GM23338 (cell line): ENCODE data around the gene SCN4A. TPM values are rescaled to one million over a fixed set of nuclear protein-coding genes. Genes with fewer than 3 reads are reported as not detected.

ENCODE experiments used
- ATAC-seq: fragments of 200-7000 bp; cut with Tn5 transposase; 3 replicates; pipeline ENCODE4 v1.9.1; 2020
- DNase-seq: peaks from one replicate; pipeline ENCODE4 v3.0.0-alpha.2; 2015; ENCODE audit warnings: low spot score
- H2AFZ ChIP-seq: fragments of 200-600 bp; sonication (generic); 2 replicates; pipeline ENCODE4 v1.8.0; 2016; ENCODE audit warnings: antibody characterized with exemption, mild to moderate bottlenecking, moderate library complexity
- H3F3A ChIP-seq: fragments of 200-600 bp; sonication (generic); replicated peaks from 2 replicates; pipeline ENCODE4 v1.8.0; 2017; ENCODE audit warnings: antibody characterized with exemption, mixed run types, low read depth
- H3K27ac ChIP-seq: fragments of 200-600 bp; sonication (generic); 2 replicates; pipeline ENCODE4 v1.6.1; 2016; ENCODE audit warnings: low read depth
- H3K27me3 ChIP-seq: fragments of 200-600 bp; sonication (generic); 2 replicates; pipeline ENCODE4 v1.8.0; 2016; ENCODE audit warnings: mild to moderate bottlenecking, mixed run types, moderate library complexity; ENCODE audit not compliant: insufficient read depth
- H3K36me3 ChIP-seq: fragments of 200-600 bp; sonication (generic); 2 replicates; pipeline ENCODE4 v1.8.0; 2016; ENCODE audit warnings: mild to moderate bottlenecking; ENCODE audit not compliant: insufficient read depth
- H3K4me1 ChIP-seq: fragments of 200-600 bp; sonication (generic); 2 replicates; pipeline ENCODE4 v1.8.0; 2016; ENCODE audit warnings: mild to moderate bottlenecking, moderate library complexity; ENCODE audit not compliant: insufficient read depth
- H3K4me2 ChIP-seq: fragments of 200-600 bp; sonication (generic); 2 replicates; pipeline ENCODE4 v1.7.1; 2017; ENCODE audit warnings: mixed run types
- H3K4me3 ChIP-seq: fragments of 200-600 bp; sonication (generic); 2 replicates; pipeline ENCODE4 v1.6.1; 2016; ENCODE audit warnings: mixed run types
- H3K79me2 ChIP-seq: fragments of 200-600 bp; sonication (generic); replicated peaks from 2 replicates; pipeline ENCODE4 v1.8.0; 2017; ENCODE audit warnings: mild to moderate bottlenecking; ENCODE audit not compliant: insufficient read depth
- H3K9me2 ChIP-seq: fragments of 200-600 bp; sonication (generic); 2 replicates; pipeline ENCODE4 v1.8.0; 2017; ENCODE audit not compliant: insufficient read depth
- H4K20me1 ChIP-seq: fragments of 200-600 bp; sonication (generic); replicated peaks from 2 replicates; pipeline ENCODE4 v1.8.0; 2017; ENCODE audit warnings: mild to moderate bottlenecking; ENCODE audit not compliant: insufficient read depth
- H3K27ac Mint-ChIP-seq: 2 replicates; pipeline ENCODE4 v1.8.0; 2020; ENCODE audit warnings: inconsistent platforms, mild to moderate bottlenecking, moderate library complexity, mixed read lengths
- H3K27me3 Mint-ChIP-seq: 3 replicates; pipeline ENCODE4 v1.8.0; 2022; ENCODE audit warnings: low read depth, mild to moderate bottlenecking, moderate library complexity, mixed read lengths, inconsistent platforms; ENCODE audit not compliant: insufficient read depth, poor library complexity
- H3K36me3 Mint-ChIP-seq: 3 replicates; pipeline ENCODE4 v1.8.0; 2021; ENCODE audit warnings: low read depth, mild to moderate bottlenecking, inconsistent platforms, moderate library complexity, mixed read lengths
- H3K4me1 Mint-ChIP-seq: 3 replicates; pipeline ENCODE4 v1.8.0; 2020; ENCODE audit warnings: mild to moderate bottlenecking, inconsistent platforms, mixed read lengths
- H3K4me3 Mint-ChIP-seq: 3 replicates; pipeline ENCODE4 v1.8.0; 2021; ENCODE audit warnings: moderate library complexity, mild to moderate bottlenecking, inconsistent platforms, mixed read lengths
- H3K9me3 Mint-ChIP-seq: 3 replicates; pipeline ENCODE4 v1.8.0; 2020; ENCODE audit warnings: moderate library complexity, mild to moderate bottlenecking, inconsistent platforms, mixed read lengths
- EZH2 ChIP-seq: fragments of 200-600 bp; sonication (generic); IDR thresholded peaks from one replicate; pipeline ENCODE4 v1.8.0; 2017; ENCODE audit warnings: antibody characterized with exemption, mild to moderate bottlenecking, low read depth; ENCODE audit not compliant: unreplicated experiment
- EZH2phosphoT487 ChIP-seq: fragments of 200-600 bp; sonication (generic); IDR thresholded peaks from one replicate; pipeline ENCODE4 v1.8.1; 2018; ENCODE audit warnings: antibody characterized with exemption; ENCODE audit not compliant: unreplicated experiment
- NANOG ChIP-seq: IDR thresholded peaks from 2 replicates; pipeline ENCODE4 v1.6.1; 2016; ENCODE audit warnings: antibody characterized with exemption, borderline replicate concordance
- POLR2AphosphoS5 ChIP-seq: IDR thresholded peaks from 2 replicates; pipeline ENCODE4 v1.6.1; 2016; ENCODE audit warnings: antibody characterized with exemption, low read depth
- ZNF114 ChIP-seq: fragments of 250-450 bp; sonication (Bioruptor Pico); IDR thresholded peaks from 2 replicates; pipeline ENCODE4 v1.5.0; 2020; ENCODE audit warnings: mild to moderate bottlenecking, moderate library complexity
- ZNF331 ChIP-seq: fragments of 250-450 bp; sonication (Bioruptor Pico); IDR thresholded peaks from 2 replicates; pipeline ENCODE4 v1.5.0; 2020; ENCODE audit warnings: low read depth, mild to moderate bottlenecking, moderate library complexity
- polyA plus RNA-seq: library from polyadenylated mRNA; unstranded; fragments of >200 nt; fragmentation: Nextera tagmentation; extraction: Ambion mirVana; gene quantifications from 2 replicates; pipeline ENCODE4 v1.2.1, GENCODE V29; 2016
- total RNA-seq: library from RNA; depleted of rRNA; stranded (reverse); fragments of >200 nt; shearing (Covaris generic); gene quantifications from 2 replicates; pipeline ENCODE4 v1.2.3, GENCODE V29; 2014
- TF ChIP-seq, protein P1 (sequence below), 2 experiments: fragments of 200-600 bp in 1 of 2; sonication (generic) in 1 of 2; conservative IDR thresholded peaks; 2 replicates each; pipeline versions ENCODE4 v1.5.1 to v1.6.1; 2016 to 2017; ENCODE audit warnings: antibody characterized with exemption in 2 of 2, low read depth in 2 of 2, mild to moderate bottlenecking in 2 of 2, moderate library complexity in 1 of 2
- TF ChIP-seq, protein P2 (sequence below): IDR thresholded peaks from 2 replicates; pipeline ENCODE4 v1.6.1; 2016; ENCODE audit warnings: antibody characterized with exemption
- TF ChIP-seq, protein P3 (sequence below): fragments of 250-450 bp; sonication (Bioruptor Pico); IDR thresholded peaks from 2 replicates; pipeline ENCODE4 v1.5.0; 2020; ENCODE audit warnings: mild to moderate bottlenecking, moderate library complexity

Gene SCN4A
- total and polyA plus RNA-seq, 2 experiments from 2014 or later = 2.3 to 7.9 TPM

DNA sequence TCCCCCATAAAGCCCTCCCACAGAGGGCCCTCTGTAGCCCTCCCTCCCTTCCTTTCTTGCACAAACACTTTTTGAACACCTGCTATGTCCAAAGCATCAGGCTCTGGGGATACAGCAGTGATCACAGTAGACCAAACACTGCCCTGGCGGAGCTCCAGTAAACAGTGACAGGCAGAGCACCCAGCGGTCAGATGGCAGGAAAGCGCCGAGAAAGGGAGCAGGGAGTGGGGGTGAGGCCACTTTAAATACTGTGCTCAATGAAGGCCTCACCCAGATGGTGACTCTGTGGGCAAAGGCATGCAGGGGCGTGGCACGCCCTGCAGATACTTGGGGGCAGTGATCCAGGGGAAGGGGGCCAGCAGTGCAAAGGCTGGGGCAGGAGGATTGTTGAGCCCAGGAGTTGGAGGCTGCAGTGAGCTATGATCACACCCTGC, 33.0 kb upstream of the SCN4A start:
- no peaks in the 10 kb centered on the region for H4K20me1 ChIP-seq
- H3K36me3 ChIP-seq = no peaks in the 10 kb centered on the region
- no peak overlapping the region for H3K27ac Mint-ChIP-seq
- H3K4me1 ChIP-seq = no peaks in the 10 kb centered on the region
- peaks cover 8% of the 10 kb centered on the region for H3K27me3 Mint-ChIP-seq
- ATAC-seq = peak; percentile 28; the same call in 2 of the 3 replicates
- no peaks in the 10 kb centered on the region for H3F3A ChIP-seq
- no peak overlapping the region for H3K4me3 Mint-ChIP-seq
- no peak overlapping the region for H3K27ac ChIP-seq
- H3K4me3 ChIP-seq = no peak overlapping the region
- no peaks in the 10 kb centered on the region for H3K27me3 ChIP-seq
- no peak overlapping the region for H2AFZ ChIP-seq
- no peaks in the 10 kb centered on the region for H3K9me2 ChIP-seq
- no peaks in the 10 kb centered on the region for H3K9me3 Mint-ChIP-seq
- H3K79me2 ChIP-seq = no peaks in the 10 kb centered on the region
- TF ChIP-seq, protein P1, sequence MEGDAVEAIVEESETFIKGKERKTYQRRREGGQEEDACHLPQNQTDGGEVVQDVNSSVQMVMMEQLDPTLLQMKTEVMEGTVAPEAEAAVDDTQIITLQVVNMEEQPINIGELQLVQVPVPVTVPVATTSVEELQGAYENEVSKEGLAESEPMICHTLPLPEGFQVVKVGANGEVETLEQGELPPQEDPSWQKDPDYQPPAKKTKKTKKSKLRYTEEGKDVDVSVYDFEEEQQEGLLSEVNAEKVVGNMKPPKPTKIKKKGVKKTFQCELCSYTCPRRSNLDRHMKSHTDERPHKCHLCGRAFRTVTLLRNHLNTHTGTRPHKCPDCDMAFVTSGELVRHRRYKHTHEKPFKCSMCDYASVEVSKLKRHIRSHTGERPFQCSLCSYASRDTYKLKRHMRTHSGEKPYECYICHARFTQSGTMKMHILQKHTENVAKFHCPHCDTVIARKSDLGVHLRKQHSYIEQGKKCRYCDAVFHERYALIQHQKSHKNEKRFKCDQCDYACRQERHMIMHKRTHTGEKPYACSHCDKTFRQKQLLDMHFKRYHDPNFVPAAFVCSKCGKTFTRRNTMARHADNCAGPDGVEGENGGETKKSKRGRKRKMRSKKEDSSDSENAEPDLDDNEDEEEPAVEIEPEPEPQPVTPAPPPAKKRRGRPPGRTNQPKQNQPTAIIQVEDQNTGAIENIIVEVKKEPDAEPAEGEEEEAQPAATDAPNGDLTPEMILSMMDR (conservative IDR thresholded peaks at IDR 0.05; ENCODE audit: low read depth in 2 of 2) = no peak
- TF ChIP-seq ZNF331 (CRISPR knock-in tag) (no peak), POLR2AphosphoS5 (no peak)
- peaks cover 16% of the 10 kb centered on the region for H3K4me1 Mint-ChIP-seq
- no peak overlapping the region for H3K4me2 ChIP-seq
- H3K36me3 Mint-ChIP-seq = no peaks in the 10 kb centered on the region
- DNase-seq = no peak

GRCh38 chr17:64004903-64005733, 32.4 kb upstream of the SCN4A start:
- Histone ChIP-seq H3K27ac (no peak overlapping the region), H3K79me2 (no peaks in the 10 kb centered on the region), H3K36me3 (no peaks in the 10 kb centered on the region), H3F3A (no peaks in the 10 kb centered on the region), H3K4me2 (no peak overlapping the region), H4K20me1 (no peaks in the 10 kb centered on the region), H2AFZ (no peak overlapping the region), H3K4me3 (no peak overlapping the region), H3K27me3 (no peaks in the 10 kb centered on the region), H3K9me2 (no peaks in the 10 kb centered on the region), H3K4me1 (no peaks in the 10 kb centered on the region)
- no peaks in the 10 kb centered on the region for H3K36me3 Mint-ChIP-seq
- DNase-seq = no peak
- no peak overlapping the region for H3K27ac Mint-ChIP-seq
- peaks cover 15% of the 10 kb centered on the region for H3K4me1 Mint-ChIP-seq
- no peak overlapping the region for H3K4me3 Mint-ChIP-seq
- no peak for ATAC-seq
- H3K9me3 Mint-ChIP-seq = no peaks in the 10 kb centered on the region
- H3K27me3 Mint-ChIP-seq = peaks cover 10% of the 10 kb centered on the region
- TF ChIP-seq POLR2AphosphoS5 (no peak), EZH2phosphoT487 (no peak), EZH2 (no peak), NANOG (no peak), ZNF114 (CRISPR knock-in tag) (no peak)
- TF ChIP-seq, protein P2, sequence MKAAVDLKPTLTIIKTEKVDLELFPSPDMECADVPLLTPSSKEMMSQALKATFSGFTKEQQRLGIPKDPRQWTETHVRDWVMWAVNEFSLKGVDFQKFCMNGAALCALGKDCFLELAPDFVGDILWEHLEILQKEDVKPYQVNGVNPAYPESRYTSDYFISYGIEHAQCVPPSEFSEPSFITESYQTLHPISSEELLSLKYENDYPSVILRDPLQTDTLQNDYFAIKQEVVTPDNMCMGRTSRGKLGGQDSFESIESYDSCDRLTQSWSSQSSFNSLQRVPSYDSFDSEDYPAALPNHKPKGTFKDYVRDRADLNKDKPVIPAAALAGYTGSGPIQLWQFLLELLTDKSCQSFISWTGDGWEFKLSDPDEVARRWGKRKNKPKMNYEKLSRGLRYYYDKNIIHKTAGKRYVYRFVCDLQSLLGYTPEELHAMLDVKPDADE = no peak
- TF ChIP-seq, protein P1 (conservative IDR thresholded peaks at IDR 0.05; ENCODE audit: low read depth in 2 of 2) = no peak
- TF ChIP-seq, protein P3, sequence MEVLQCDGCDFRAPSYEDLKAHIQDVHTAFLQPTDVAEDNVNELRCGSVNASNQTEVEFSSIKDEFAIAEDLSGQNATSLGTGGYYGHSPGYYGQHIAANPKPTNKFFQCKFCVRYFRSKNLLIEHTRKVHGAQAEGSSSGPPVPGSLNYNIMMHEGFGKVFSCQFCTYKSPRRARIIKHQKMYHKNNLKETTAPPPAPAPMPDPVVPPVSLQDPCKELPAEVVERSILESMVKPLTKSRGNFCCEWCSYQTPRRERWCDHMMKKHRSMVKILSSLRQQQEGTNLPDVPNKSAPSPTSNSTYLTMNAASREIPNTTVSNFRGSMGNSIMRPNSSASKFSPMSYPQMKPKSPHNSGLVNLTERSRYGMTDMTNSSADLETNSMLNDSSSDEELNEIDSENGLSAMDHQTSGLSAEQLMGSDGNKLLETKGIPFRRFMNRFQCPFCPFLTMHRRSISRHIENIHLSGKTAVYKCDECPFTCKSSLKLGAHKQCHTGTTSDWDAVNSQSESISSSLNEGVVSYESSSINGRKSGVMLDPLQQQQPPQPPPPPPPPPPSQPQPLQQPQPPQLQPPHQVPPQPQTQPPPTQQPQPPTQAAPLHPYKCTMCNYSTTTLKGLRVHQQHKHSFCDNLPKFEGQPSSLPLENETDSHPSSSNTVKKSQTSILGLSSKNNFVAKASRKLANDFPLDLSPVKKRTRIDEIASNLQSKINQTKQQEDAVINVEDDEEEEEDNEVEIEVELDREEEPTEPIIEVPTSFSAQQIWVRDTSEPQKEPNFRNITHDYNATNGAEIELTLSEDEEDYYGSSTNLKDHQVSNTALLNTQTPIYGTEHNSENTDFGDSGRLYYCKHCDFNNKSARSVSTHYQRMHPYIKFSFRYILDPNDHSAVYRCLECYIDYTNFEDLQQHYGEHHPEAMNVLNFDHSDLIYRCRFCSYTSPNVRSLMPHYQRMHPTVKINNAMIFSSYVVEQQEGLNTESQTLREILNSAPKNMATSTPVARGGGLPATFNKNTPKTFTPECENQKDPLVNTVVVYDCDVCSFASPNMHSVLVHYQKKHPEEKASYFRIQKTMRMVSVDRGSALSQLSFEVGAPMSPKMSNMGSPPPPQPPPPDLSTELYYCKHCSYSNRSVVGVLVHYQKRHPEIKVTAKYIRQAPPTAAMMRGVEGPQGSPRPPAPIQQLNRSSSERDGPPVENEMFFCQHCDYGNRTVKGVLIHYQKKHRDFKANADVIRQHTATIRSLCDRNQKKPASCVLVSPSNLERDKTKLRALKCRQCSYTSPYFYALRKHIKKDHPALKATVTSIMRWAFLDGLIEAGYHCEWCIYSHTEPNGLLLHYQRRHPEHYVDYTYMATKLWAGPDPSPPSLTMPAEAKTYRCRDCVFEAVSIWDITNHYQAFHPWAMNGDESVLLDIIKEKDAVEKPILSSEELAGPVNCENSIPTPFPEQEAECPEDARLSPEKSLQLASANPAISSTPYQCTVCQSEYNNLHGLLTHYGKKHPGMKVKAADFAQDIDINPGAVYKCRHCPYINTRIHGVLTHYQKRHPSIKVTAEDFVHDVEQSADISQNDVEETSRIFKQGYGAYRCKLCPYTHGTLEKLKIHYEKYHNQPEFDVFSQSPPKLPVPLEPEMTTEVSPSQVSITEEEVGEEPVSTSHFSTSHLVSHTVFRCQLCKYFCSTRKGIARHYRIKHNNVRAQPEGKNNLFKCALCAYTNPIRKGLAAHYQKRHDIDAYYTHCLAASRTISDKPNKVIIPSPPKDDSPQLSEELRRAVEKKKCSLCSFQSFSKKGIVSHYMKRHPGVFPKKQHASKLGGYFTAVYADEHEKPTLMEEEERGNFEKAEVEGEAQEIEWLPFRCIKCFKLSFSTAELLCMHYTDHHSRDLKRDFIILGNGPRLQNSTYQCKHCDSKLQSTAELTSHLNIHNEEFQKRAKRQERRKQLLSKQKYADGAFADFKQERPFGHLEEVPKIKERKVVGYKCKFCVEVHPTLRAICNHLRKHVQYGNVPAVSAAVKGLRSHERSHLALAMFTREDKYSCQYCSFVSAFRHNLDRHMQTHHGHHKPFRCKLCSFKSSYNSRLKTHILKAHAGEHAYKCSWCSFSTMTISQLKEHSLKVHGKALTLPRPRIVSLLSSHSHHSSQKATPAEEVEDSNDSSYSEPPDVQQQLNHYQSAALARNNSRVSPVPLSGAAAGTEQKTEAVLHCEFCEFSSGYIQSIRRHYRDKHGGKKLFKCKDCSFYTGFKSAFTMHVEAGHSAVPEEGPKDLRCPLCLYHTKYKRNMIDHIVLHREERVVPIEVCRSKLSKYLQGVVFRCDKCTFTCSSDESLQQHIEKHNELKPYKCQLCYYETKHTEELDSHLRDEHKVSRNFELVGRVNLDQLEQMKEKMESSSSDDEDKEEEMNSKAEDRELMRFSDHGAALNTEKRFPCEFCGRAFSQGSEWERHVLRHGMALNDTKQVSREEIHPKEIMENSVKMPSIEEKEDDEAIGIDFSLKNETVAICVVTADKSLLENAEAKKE (CRISPR knock-in tag) = no peak
